ENCODE results near the gene LRRC25. TPM values are rescaled to one million over a fixed set of nuclear protein-coding genes. Genes with fewer than 3 reads are reported as not detected.
A peak's percentile ranks its signal among the peaks of the same experiment; 100 is the strongest.
"Not testable (repeated sequence)": the region's sequence is repeated elsewhere in the genome, so short reads cannot be mapped to it uniquely, and the experiment has no call there.

LRRC25 gene
- total RNA-seq, 1 donor from 2014 or later = 7.8 TPM

DNA sequence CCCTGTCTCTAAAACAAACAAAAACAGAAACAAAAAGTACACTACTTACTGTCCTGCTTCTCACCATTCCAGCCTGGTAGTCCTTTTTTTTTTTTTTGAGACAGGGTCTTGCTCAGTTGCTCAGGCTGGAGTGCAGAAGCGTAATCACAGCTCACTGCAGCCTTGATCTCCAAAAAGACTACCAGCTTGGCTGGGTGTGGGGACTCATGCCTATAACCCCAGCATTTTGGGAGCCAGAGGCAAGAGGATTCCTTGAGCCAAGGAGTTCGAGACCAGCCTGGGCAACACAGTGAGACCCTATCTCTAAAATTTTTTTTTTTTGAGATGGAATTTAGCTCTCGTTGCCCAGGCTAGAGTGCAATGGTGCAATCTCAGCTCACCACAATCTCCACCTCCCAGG lies 16.6 kb downstream of the LRRC25 start:
- no peak for DNase-seq (ENCODE audit: low spot score)

DNA sequence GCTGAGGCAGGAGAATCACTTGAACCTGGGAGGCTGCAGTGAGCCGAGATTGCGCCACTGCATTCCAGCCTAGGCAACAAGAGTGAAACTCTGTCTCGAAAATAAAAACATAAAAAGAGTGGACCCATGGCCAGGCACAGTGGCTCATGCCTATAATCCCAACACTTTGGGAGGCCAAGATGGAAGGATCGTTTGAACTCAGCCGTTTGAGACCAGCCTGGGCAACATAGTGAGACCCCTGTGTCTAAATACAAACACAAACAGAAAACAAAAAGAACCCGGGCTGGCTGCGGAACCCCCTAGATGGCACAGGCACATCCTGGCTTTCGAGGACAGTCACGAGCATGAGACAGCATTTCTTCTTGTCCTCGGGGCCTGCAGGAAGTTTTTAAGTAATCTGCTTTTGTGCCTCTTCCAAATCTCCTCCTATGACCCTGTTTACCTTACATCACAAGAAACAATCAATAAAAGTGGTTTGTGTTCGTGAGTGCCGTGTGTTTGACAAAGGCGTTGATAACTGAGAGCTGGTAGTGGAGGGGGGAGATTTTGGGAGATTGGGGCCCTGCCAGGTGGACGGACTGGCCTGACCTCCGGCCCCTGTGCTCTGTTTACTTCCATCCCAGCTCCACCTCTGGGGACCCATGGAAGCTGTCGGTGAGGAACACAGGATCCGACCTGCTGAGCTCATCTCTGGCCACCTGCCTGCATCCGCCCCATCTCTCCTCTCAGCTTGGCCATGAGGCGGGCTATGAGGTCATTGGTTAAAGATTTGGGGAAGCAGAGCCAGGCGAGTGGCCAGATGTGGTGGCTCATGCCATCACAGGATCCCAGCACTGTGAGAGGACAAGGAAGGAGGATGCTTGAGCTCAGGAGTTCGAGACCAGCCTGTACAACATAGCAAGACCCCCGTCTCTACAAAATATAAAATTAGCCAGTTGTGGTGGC lies 17.3 kb downstream of the LRRC25 start:
- peak; percentile 96 for DNase-seq (ENCODE audit: low spot score)

DNA sequence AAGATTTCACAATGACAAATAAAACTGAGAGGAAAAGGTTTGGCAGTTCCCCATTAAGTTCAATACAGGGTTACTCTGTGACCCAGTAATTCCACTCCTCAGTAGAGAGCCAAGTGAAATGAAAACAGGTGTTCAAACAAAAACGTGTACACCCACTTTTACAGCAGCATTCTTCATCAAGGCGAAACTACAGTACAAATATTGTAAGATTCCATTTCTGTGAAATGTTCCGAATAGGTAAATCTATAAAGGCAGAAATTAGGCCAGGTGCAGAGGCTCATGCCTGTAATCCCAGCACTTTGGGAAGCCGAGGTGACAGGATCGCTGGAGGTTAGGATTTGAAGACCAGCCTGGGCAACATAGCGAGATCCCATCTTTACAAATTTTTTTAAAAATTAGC lies 20.4 kb downstream of the LRRC25 start:
- DNase-seq (ENCODE audit: low spot score) = no peak

DNA sequence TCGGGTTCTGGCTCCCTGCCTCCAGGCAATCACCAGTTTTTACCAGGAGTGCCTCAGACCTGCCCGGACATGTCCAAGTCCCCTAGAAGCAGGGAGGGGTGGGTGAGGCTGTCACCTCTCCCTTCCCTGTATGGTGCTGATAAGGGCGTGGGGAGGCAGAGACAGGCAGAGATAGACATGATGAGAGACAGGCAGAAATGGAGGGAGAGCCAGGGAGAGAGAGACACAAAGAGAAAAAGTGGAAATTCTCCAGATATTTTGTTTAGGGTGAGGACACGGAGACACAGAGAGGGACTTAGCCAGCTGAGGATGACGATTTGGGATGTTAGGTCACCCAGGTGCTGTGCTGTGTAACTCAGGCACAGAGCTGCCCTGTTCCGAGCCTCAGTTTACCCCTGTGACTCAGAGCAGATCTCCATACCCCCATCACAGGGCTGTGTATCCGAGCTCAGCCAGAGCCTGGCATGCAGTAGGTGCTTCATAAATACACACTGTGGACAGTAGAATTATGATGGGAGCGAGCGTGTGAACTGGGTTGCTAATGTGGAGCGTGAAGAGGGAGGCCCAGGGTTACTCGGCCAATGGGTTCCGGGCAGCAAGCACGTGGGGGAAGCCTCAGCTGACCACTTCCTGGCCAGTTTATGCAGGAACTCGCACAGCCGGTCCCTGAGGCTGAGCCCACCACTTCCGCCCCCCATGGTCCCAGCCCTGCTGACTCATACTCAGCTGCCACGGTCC lies 23.4 kb downstream of the LRRC25 start:
- peak; percentile 92 for DNase-seq (ENCODE audit: low spot score)

DNA sequence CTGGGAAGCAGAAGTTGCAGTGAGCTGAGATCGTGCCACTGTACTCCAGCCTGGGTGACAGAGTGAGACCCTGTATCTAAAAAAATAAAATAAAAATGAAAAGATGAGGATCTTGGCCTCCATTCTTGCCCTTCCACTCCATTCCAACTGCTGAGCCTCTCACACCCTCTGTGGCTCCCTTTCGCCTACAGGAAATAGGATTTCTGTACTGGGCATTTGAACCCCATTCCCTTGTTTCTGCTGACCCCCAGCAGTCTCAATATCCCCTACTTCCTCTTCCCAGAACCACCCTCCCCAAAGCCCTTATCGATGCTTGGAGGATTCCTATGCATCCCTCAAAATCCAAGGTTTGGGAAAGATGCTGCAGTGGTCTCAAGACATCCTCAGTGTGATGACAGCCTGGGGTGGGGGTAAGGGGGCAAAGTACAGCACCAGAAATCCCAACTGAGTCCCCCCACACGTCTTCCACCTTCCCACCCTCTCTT lies 24.0 kb downstream of the LRRC25 start:
- no peak for DNase-seq (ENCODE audit: low spot score)

DNA sequence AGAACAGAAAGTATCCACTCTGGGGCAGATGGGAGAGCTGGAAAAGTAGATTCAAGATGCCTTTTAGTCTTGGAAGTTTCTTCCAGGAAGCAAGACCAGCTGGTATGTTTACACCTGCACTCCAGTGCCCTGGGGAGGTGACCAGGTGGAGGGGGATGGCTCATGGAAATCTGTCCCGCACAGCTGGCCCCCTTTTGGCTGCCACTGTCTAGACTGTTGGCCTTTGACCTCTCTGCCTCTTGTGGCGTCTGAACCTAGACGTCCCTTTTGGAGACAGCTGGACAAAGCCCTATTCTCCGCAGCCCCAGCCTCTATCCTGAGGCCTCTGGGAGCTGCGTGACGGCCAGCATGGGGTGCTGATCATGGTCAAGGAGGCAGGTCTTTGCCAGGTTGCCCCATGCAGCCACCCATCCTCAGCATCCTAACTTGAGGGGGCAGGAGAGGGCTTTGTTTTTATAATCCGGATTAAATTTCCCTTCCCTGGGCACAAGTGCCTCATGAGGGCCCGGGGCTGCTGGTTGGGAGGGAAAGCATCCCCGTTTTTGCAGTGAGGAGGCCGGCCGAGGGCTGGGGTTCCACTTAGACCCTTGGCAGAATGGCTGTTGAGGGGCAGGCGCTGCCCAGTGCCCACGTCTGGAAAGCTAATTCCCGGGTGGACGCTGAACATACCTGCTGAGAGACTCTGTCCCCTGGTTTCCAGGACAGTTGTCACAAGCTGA lies 28.8 kb downstream of the LRRC25 start:
- DNase-seq (ENCODE audit: low spot score) = no peak

DNA sequence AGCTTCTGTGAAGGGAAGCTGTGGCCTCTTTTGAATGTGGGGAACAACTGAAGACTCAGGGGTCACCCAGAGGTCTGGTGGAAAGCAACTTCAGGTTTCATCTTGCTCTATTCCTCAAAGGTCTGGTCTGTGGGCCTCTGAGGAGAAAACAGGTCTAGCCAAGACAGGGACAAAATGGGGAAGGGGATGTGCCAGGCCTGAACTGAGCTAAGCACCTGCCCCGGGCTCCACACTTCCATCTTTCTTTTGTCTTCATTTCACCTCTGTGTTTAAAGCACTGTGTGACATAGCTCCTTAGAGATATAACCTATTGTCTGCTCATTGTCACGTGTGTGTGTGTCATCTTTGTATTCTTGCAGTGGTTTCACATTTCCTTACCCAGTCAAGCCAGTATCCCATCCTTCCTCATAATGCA lies 31.4 kb downstream of the LRRC25 start:
- DNase-seq (ENCODE audit: low spot score) = no peak

DNA sequence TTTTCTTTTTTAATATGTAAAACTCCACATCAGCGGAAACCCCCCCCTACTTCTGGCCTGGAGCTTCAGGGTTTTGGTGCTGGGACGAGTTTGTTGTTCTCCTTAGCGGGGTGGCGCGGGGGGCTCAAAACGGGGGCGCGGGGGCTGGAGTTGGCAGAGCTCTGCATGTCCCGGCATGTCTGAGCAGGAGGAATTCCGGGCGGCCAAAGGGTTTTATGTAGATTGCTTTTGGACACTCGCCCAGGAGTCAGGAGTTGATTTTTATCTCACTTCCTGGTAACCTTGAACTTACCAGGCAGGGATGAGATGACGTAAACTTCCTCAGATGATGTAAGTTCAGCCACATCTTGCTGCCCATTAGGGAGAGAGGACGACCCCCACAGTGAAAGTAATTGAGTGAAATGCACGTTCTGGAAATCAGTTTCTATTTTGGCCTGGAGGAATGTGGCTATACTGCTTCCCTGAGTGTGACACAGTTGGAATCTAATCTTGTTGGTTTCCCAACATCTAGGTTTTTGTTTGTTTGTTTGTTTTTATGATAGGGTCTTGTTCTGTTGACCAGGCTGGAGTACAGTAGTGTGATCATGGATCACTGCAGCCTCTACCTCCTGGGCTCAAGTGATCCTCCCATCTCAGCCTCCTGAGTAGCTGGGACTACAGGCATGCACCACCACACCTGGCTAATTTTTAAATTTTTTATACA lies 32.4 kb downstream of the LRRC25 start:
- peak; percentile 90 for DNase-seq (ENCODE audit: low spot score)

DNA sequence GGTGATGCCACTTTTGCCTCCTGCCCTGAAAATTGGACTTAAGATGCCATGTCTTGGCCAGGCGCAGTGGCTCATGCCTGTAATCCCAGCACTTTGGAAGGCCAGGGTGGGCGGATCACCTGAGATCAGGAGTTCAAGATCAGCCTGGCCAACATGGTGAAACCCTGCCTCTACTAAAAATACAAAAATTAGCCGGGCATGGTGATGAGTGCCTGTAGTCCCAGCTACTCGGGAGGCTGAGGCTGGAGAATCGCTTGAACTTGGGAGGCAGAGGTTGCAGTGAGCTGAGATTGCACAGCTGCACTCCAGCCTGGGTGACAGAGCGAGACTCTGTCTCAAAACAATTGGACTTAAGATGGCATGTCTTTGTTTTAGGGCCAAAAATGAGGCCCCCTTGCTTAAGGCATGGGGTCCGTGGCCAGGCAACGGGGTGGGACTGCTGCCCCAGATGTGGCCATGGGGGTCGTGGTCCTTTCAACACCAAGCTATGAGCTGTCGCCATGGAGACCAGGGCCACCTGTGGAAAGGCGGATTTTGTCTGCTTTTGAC lies 33.1 kb downstream of the LRRC25 start:
- not testable (repeated sequence) for DNase-seq (ENCODE audit: low spot score)

DNA sequence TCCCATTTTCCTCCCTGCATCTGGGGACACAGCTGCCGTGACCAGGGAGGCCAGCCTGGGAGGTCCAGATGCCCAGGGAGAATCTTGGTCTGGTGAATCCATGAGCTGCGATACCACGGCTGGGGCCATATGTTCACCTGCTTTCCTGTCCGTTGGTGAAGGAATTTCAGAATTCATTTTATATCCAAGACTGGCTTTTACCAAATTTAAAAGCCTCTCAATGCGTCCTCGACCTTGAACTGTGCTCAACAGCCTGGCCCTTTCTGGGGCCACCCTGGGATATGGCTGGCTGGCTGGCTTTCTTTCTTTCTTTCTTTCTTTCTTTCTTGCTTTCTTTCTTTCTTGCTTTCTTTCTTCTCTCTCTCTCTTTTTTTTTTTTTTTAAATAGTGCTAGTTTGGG lies 33.6 kb downstream of the LRRC25 start:
- DNase-seq (ENCODE audit: low spot score) = no peak

DNA sequence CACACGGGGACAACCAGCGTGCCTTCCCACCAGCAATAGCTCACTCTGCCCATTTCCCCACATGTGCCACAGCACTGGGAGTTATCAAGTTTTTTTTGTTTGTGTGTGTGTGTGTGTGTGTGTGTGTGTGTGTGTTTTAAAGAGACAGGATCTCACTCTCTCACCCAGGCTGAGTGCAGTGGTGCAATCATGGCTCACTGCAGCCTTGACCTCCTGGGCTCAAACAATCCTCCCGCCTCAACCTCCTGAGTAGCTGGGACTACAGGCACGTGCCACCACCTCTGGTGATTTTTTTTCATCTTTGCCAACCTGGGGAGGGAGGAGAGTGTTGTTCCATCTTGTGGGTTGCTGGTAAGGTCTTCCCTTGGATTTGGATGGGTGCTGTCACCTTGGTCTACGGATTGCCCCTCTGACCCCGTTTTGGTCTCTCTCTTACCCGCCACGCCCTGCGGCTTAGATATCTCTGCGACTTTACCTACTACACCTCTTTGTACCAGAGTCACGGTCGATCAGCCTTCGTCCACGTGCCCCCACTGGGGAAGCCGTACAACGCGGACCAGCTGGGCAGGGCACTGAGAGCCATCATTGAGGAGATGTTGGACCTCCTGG lies 34.4 kb downstream of the LRRC25 start:
- DNase-seq (ENCODE audit: low spot score) = no peak

DNA sequence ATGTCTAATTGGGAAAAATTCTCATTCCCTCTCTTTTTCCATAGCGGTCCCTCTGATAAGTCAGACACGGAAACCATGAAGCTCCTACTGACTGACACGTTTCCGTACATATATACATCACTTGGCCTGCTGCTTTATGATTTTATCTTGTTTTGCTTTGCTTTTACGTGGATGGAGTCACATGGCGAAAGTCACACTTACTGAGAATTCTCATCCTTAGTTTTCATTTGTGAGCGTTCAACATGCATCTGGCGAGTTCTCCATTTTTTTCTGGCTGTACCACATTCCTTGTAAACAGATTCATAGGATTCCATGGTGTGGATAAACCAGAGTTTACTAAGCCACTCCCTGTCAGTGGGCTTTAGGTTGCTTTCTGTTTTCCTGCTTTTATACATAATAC lies 35.8 kb downstream of the LRRC25 start:
- DNase-seq (ENCODE audit: low spot score) = no peak

DNA sequence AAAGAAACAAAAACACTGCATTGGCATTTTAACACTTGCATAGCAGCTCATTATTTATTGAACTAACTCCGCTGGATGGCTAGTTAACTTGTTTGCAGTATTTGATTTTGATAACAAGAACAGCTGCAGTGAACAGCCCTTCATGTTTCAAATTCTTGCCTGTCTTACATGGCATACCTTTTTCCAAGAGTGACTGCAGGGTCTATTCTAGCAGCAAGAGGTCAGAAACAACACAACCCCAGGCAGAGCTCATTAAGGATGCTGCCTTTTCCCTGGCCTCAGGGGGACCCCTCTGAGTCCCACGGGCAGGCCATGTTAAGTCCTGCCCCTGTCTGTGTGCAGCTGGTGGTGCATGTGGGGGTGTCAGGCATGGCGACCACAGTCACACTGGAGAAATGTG lies 40.4 kb downstream of the LRRC25 start:
- no peak for DNase-seq (ENCODE audit: low spot score)

DNA sequence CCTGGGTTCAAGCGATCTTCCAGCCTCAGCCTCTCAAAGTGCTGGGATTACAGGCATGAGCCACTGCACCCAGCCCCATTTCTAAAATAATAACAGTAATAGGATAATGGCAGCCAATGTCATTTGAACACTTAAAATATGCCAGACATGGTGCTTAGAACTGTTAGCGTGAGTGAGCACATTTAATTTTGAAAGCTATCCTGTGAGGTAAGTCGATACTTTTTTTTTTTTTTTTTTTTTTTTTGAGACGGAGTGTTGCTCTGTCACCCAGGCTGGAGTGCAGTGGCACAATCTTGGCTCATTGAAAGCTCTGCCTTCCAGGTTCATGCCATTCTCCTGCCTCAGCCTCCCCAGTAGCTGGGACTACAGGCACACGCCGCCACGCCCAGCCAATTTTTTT lies 42.7 kb downstream of the LRRC25 start:
- not testable (repeated sequence) for DNase-seq (ENCODE audit: low spot score)

DNA sequence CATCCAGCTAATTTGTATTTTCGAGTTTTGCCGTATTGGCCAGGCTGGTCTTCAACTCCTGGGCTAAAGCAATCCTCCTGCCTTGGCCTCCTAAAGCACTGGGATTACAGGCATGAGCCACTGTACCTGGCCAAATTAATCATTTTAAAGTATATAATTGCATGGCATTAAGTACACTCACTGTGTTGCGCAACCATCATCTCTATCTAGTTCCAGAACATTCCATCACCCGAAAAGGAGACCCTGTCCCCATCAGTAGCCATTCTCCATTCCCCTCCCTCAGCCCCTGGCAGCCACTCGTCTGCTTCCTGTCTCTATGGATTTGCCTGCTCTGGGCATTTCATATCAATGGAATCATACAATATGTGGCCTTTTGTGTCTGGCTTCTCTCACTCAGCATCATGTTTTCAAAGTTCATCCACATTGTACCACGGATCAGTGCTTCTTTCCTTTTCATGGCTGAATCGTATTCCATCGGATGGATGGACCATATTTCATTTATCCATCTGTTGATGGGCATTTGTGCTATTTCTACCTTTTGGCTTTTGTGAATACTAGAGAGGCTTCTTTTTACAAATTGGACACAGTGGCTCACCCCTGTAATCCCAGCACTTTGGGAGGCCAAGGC lies 43.9 kb downstream of the LRRC25 start:
- DNase-seq (ENCODE audit: low spot score) = no peak

DNA sequence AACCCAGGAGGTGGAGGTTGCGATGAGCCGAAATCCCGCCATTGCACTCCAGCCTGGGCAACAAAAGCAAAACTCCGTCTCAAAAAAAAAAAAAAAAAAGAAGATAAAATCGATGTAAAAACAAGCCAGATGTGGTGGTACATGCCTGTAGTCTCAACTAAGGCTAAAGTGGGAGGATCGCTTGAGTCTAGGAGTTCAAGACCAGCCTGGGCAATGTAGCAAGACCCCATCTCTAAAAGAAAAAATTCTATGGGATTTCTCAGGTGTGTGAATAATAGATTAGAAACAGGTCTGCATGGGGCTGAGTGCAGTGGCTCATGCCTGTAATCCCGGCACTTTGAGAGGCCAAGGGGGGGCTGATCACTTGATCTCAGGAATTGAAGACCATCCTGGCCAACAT lies 45.9 kb downstream of the LRRC25 start:
- DNase-seq (ENCODE audit: low spot score) = no peak

DNA sequence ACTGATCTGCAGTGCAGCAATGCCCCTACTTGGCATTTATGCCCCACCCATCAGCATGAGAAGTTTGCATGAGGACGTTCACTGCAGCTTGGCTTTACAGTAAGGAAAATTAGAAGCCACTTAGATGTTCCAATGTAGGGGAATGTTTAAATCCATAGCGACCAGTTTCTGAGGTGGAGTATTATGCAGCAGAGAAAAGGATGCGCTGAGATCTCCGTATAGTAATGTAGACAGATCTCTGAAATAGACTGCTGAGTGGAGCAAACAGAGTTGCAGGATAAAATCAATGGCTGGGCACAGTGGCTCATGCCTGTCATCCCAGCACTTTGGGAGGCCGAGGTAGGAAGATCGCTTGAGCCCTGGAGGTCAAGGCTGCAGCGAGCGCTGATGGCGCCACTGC lies 46.9 kb downstream of the LRRC25 start:
- no peak for DNase-seq (ENCODE audit: low spot score)

DNA sequence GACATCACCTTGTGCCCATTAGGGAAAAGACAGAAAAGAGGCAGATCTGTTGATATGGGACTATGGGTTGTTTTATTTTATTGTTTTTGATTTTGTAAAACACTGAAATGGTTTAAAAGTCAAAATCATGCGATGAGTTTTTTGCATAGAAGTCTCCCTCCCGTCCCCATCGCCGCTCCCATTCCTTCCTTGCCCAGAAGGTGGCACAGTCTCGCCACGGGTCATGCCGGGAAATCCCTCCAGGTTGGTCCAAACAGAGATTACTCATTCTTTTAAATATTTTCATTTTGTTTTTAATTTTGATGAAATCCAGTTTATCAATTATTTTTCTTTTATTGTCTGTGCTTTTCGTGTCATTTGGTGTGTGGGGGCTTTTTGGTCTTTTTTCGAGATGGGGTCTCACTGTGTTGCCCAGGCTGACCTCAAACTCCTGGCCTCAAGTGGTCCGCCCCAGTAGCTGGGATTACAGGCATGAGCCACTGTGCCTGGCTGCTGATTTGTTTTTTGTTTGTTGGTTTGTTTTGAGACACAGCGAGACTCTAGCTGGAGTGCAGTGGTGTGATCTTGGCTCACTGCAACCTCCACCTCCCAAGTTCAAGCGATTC lies 47.8 kb downstream of the LRRC25 start:
- peak; percentile 53 for DNase-seq (ENCODE audit: low spot score)

DNA sequence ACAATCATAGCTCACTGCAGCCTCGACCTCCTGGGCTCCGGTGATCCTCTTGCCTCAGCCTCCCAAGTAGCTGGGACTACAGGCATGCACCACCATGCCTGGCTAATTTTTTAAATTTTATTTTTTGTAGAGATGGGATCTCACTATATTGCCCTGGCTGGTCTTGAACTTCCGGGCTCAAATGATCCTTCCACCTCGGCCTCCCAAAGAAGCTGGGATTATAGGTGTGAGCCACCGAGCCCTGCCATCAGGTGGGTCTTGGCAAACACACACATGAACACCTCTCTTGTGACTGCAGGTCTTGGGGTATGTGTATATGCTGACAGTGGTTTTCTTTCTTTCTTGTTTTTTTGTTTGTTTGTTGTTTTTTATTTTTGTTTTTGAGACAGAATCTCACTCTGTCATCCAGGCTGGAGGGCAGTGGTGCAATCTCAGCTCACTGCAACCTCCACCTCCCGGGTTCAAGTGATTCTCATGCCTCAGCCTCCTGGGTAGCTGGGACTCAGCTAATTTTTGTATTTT lies 48.5 kb downstream of the LRRC25 start:
- DNase-seq (ENCODE audit: low spot score) = not testable (repeated sequence)

DNA sequence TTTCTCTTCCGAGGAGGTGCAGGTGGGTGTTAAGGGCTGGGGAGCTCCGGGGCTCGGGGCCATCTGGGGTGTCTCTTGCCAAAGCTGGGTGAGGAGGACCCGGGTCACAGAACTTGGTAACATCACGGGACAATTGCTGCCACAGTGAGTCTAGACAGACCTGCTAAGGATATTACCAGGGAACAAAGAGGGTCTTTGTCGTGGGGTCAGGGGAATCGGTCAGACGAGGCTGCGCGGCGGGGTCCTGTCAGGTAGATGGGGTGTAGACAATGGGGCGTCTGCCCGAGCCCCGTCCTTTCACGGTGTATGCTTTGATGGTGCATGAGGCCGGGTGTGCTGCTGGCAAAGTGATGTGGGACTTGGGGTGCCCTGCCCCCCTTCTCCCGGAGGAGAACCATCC lies 49.3 kb downstream of the LRRC25 start:
- no peak for DNase-seq (ENCODE audit: low spot score)
